GM18505 (cell line): ENCODE data around the gene CEP97.
"Not testable (repeated sequence)": the region's sequence is repeated elsewhere in the genome, so short reads cannot be mapped to it uniquely, and the experiment has no call there.

ENCODE experiments used
- ATAC-seq: cut with Tn5 transposase; IDR thresholded peaks from one replicate; pipeline ENCODE4 v1.9.1; 2021; ENCODE audit not compliant: unreplicated experiment
- POLR2A ChIP-seq: IDR thresholded peaks from 4 replicates; pipeline ENCODE4 v1.6.1; 2011; ENCODE audit warnings: borderline replicate concordance; ENCODE audit not compliant: insufficient read depth, insufficient read length; ENCODE audit errors: extremely low read depth

Gene CEP97

GRCh38 chr3:101724329-101725193 lies at the start of gene CEP97:
TSS of gene CEP97 (plus strand) at chr3:101724614. CDS start at chr3:101724677, 63 bp downstream.
- peak; percentile 92 for ATAC-seq

GRCh38 chr3:101675709-101676215 lies 48.7 kb upstream of the CEP97 start:
- peak; percentile 29 for TF ChIP-seq POLR2A
- ATAC-seq, result no peak

More at GRCh38 chr3:101724329-101725193, at the start of gene CEP97:
- peak; percentile 43 for TF ChIP-seq POLR2A

- ATAC-seq, result peak; percentile 85
- TF ChIP-seq POLR2A, result peak; percentile 68
These were observed 48.1 kb upstream of the CEP97 start for GRCh38 chr3:101676216-101676764.

GRCh38 chr3:101676765-101677435 lies 47.5 kb upstream of the CEP97 start, which contains the start of gene ZBTB11:
TSS of gene ZBTB11 (minus strand) at chr3:101677132. CDS start at chr3:101676914, 218 bp downstream.
- TF ChIP-seq POLR2A, result peak; percentile 61
- ATAC-seq, result peak; percentile 57

GRCh38 chr3:101677436-101678286 lies 46.8 kb upstream of the CEP97 start:
- no peak for ATAC-seq
- TF ChIP-seq POLR2A, result no peak

- not testable (repeated sequence) for ATAC-seq
These were observed 45.6 kb upstream of the CEP97 start for GRCh38 chr3:101678837-101679236.

- no peak for ATAC-seq
- no peak for TF ChIP-seq POLR2A
These were observed 43.9 kb upstream of the CEP97 start for GRCh38 chr3:101680466-101680865.

GRCh38 chr3:101685050-101685400 lies 39.4 kb upstream of the CEP97 start:
- ATAC-seq, result no peak
- no peak for TF ChIP-seq POLR2A

GRCh38 chr3:101685870-101686307 lies 38.5 kb upstream of the CEP97 start:
- ATAC-seq, result no peak

GRCh38 chr3:101687142-101687931 lies 37.1 kb upstream of the CEP97 start:
- TF ChIP-seq POLR2A, result no peak
- no peak for ATAC-seq

More at GRCh38 chr3:101685870-101686307, 38.5 kb upstream of the CEP97 start:
- TF ChIP-seq POLR2A, result no peak

GRCh38 chr3:101689286-101689685 lies 35.1 kb upstream of the CEP97 start:
- ATAC-seq, result no peak

GRCh38 chr3:101690972-101691371 lies 33.4 kb upstream of the CEP97 start:
- ATAC-seq, result no peak
- no peak for TF ChIP-seq POLR2A

More at GRCh38 chr3:101689286-101689685, 35.1 kb upstream of the CEP97 start:
- TF ChIP-seq POLR2A, result no peak

GRCh38 chr3:101691685-101692671 lies 32.4 kb upstream of the CEP97 start:
- not testable (repeated sequence) for ATAC-seq

- peak; percentile 67 for ATAC-seq
These were observed 30.9 kb upstream of the CEP97 start for GRCh38 chr3:101693540-101693939.

GRCh38 chr3:101694836-101695235 lies 29.6 kb upstream of the CEP97 start:
- not testable (repeated sequence) for ATAC-seq
